ENCODE measurements around the gene GRK5.
"Not testable (repeated sequence)": the region's sequence is repeated elsewhere in the genome, so short reads cannot be mapped to it uniquely, and the experiment has no call there.

GRK5 gene

GRCh38 chr10:119447823-119448546 lies 240.6 kb downstream of the GRK5 start:
- DNase-seq: no peak

DNA sequence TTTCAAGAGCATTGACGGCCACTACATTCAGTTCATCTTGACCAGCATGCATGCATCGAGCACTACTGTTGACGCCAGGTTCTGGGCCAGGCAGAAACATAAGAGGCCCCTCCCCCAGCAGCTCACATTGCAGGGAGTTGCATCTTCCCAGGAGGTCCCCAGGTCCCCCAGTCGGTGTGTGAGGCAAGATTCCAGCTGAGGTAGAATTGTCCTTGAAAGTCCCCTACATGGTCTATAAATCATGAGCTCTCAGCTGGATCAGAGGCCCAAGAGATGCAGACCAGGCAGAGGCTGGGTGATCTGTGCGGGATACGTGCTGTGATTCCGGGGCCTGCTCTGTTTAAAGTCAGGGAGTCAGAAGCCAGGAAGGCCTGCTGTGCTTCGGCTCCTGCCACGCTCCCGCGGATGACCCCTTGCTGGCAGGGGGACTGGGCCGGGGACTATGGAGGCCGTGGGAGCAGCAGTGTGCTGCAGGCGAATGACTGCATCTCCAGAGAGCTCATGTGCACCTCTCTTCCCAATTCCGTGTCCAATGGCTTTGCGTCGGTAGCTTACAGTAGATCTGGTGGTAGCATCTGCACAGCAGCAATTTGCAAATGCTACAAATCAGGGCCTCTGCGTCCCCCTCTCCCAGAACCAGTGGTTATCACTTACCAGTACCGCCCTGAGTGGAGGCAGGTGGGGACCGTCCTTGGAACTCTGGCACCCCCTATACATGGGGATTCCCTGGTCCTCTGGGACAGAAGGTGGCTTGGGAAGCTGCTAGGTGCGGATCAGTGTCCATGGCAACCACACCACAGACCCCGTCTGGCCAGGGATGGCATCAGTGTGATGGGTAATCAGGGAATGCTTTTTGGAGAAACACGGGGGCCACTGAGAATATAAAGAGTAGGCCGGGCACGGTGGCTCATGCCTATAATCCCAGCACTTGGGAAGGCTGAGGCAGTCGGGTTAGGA lies 241.5 kb downstream of the GRK5 start:
- DNase-seq: no peak

DNA sequence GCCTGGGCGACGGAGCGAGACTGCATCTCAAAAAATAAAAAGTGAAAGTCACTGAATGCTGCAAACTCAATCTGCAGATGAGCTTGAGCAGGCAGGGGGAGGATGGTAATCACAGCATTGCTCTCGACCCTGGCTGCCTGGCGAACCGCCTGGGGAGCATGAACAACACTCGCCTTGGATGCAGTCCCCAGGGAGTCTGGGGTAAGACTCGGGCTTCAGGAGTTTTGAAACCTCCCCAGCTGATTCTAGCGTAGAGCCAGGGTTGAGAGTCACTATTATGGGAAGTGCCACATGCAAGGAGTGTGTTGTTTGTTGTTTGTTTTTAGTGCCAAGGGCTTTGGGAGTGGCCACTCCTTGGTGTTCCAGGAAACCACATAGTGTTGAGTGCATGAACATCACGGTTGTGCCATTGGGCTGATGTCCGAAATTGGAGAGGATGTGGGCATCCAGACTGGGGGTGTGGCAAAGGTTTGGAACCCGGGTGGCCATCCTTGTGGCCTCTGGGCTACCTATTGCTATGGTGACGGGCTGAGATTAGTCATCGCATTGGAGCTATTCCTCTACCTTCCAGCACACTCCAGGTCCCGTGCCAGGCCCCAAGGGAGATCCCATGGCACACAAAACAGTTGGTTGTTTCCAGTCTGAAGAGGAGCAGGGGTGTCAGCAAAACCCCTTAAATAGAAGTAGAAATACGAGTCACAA lies 242.5 kb downstream of the GRK5 start:
- DNase-seq: no peak

DNA sequence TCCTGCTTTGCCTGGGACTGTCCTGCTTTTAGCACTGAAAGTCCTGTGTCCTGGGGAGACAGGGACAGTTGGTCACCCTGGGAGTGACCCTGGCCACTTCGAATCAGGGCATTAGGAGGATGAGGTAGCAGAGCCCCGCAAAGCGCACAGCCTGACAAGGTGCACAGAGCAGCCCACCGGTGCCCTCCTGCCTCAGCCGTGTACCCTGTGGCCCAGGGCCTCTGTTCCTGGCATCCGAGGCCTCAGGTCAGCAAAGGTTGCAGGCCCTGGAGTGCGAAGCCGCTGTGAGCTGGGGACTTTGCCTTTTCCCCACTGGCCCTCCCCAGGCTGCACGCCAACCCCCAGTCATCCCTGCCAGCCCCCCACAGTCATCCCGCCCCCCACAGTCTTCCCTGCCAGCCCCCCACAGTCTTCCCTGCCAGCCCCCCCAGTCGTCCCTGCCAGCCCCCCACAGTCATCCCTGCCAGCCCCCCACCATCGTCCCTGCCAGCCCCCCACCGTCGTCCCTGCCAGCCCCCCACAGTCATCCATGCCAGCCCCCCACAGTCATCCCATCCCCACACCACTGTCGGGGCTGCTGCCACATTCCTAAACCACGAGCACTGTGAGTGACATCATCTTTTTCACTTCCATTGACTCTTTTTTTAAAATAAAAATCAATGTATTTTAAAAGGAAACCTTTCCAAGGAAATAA lies 243.4 kb downstream of the GRK5 start:
- DNase-seq: no peak

DNA sequence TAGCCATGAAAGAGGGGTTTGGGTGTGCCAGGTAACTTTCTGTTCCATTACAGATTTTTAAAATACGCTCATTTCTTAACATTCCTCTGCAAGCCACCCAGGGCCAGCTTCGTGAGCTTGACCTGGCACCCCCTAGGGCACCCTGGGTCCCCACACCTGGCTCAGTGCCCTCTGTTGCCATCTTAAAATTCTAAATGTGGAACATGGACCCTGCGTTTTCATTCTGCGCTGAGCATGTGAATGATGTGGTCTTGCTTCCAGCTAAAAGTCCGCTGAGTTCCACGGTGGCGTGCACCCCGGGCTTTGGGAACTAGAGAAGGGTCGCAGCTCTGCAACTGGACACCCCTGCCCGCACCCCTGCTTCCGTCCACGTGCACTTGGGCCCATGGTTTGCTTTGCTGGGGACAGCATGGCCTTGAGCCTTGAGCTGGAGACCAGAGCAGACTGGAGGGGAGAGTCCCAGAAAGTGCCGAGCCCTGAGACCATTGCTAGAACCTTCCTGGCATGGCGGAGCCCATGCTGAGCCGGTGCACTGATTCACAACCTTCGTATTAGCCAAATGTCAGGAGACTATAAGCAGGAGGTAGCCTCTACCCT lies 244.0 kb downstream of the GRK5 start:
- no peak for DNase-seq

DNA sequence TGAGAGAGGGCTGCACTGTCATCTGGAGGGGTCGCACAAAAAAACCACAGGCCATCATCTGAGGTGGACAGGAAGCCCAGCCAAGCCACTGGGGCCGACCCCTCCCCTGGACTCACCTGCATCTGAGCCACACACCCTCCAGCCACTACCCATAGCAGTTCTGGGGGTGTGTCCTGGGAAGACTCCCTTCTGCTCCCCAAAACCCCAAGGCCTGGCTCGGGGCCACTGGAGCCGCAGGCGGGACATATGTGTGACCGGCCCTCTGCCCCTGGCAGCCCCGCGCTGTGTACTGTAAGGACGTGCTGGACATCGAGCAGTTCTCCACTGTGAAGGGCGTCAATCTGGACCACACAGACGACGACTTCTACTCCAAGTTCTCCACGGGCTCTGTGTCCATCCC lies 245.0 kb downstream of the GRK5 start:
- DNase-seq: no peak

- DNase-seq: no peak
Measured at GRCh38 chr10:119453313-119453712, 245.9 kb downstream of the GRK5 start.

DNA sequence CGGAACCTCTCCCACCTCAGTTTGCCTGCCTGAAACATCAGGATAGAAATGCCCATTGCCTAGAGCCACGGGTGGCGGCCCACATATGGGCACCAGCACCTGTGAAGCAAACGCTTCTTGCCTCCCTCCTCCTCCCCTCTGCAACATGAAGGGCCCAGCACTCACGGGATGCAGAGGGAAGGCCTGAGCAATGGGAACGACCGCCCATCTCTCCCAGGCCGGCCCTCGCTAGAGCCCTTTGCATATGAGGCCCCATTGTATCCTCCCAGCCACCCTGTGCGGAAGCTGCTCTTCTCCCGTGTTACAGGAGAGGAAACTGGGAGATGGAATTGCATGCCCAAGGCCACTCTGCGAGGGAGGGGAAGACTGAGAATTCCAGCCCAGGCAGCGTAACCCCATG lies 246.9 kb downstream of the GRK5 start:
- DNase-seq: no peak

GRCh38 chr10:119454990-119455389 lies 247.6 kb downstream of the GRK5 start:
- no peak for DNase-seq

- DNase-seq: no peak
Measured at GRCh38 chr10:119455609-119456434, 248.5 kb downstream of the GRK5 start.

DNA sequence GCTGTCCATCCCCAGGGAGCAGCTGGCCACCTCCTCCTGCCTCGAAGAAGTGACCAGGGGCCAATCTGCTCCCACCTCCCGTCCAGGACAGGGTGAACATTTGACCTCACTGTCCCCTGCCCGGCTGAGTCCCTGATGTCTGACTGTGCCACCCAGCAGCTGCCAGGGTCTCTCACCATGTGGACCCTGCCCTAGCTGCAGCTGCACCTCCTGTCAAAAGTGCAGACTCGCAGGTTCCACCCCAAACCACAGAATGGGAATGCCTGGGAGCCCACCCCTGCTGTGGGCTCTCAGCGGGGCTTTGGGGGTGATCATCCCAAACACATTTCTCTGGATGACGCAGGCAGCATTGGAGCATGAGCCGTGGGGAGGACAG lies 249.1 kb downstream of the GRK5 start:
- no peak for DNase-seq

- no peak for DNase-seq
Measured at GRCh38 chr10:119457966-119458766, 250.8 kb downstream of the GRK5 start.

DNA sequence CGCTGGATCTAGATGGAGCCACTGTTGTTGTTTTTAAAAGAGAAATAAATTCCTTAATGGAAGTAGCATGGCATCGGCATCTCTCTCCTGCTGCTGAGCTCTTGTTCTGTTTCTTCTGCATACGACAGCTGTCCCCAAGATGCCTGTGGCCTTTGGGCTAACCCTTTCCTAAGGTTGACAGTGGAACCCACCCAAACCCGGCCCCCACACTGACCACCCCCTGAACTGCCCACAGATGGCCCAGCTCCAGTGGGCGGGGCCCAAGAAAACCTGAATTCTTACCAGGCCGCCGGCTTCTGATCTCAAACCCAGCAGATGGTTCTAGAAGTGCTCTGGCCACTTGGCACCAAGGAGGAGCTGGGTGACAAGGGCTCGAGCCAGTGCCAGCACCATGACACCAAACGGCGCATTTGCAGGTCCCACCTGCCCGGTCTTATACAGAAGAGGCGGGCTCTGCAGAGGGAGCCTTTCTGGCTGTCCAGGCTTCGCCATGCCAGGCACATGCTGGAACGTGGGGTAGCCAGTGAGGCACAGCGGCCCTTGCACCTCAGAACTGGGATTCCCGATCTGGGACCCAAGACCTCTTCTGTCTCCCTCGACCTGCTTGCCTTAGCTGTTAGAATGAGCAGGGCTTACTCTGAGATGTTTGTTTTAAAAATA lies 252.4 kb downstream of the GRK5 start:
- DNase-seq: no peak

GRCh38 chr10:119460369-119461195 lies 253.2 kb downstream of the GRK5 start:
- DNase-seq: no peak

DNA sequence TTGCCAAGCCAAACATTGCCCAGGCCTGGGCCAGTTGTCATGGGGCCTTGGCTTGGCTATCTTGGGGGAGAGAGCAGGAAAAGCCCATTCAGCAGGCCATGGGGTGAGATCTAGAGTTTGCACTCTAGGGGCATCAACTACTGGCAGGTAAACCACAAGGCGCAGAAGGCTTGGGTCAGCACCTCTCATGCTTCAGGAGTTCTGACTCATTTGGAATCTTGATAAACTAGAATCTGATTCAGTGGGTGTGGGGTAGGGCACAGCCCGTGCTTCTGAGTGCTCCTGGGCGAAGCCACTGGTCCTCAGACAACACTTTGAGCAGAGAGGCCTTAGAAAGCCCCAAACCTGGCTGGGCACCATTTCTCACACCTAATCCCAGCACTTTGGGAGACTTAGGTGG lies 254.0 kb downstream of the GRK5 start:
- DNase-seq: no peak

DNA sequence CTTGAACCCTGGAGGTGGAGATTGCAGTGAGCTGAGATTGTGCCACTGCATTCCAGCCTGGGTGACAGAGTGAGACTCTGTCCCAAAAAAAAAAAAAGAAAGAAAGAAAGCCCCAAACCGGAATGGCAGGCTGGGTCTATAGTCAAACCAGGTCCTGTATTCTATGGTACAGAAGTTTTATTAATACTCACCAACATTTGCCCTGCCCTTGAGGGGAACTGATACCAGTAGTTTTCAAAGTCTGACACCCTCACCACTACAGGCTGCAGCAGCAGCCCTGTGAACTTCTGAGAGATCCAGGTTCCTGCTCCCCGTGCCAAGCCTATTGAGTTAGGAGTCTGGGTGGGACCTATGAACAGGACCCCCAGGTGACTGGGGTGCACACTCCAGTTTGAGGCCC lies 254.6 kb downstream of the GRK5 start:
- DNase-seq: no peak

GRCh38 chr10:119462773-119463172 lies 255.4 kb downstream of the GRK5 start:
- DNase-seq: no peak

DNA sequence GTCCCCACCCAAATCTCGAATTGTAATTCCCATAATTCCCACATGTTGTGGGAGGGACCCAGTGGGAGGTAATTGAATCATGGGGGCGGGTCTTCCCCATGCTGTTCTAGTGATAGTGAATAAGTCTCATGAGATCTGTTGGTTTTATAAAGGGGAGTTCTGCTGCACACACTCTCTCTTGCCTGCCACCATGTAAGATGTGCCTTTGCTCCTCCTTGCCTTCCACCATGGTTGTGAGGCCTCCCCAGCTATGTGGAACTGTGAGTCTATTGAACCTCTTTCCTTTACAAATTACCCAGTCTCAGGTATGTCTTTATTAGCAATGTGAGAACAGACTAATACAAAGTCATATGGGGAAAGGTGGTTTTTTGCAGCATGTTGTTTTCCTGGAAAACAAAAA lies 255.8 kb downstream of the GRK5 start:
- DNase-seq: not testable (repeated sequence)

- no peak for DNase-seq
Measured at GRCh38 chr10:119465085-119465484, 257.7 kb downstream of the GRK5 start.
